ENCODE measurements around the gene DVL3. TPM values are rescaled to one million over a fixed set of nuclear protein-coding genes. Genes with fewer than 3 reads are reported as not detected.

Gene DVL3
- total and polyA plus RNA-seq, 10 of the 15 experiments (the other 5 are each of a cell fraction or from before 2014, with no cell fraction given): 2.2 to 39.7 (median 14.5) TPM

DNA sequence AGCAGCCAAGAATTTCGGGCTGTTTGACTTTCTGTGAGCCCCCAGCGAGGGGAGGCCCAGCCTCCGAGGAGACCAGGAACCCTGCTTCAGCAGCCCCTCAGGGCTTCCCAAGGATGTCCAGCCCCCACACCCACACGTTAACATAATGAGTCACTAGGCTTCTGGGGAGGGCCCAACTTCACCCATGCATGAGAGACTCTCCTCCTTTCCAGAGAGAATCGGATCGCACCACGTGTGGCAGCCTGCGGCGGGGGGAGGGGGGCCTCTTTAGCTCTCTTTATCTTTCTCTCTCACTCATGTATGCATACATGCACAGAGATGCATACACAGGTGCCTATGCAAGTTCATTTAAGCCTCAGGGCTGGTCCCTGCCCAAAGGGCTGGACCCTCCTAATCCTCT lies 16.4 kb downstream of the DVL3 start:
- Histone ChIP-seq H2AFZ (ENCODE audit: control insufficient read depth, low read depth, low read length) (no peak overlapping the region), H3K79me2 (ENCODE audit: control insufficient read depth, insufficient read depth, low read length) (peaks cover 19% of the 10 kb centered on the region), H3K4me2 (ENCODE audit: control insufficient read depth, insufficient read depth) (no peak overlapping the region), H3K4me1 (ENCODE audit: control insufficient read depth, insufficient read depth, low read length) (peaks cover 4% of the 10 kb centered on the region), H3K9ac (ENCODE audit: control insufficient read depth, insufficient read depth, low read length) (no peak overlapping the region), H3K27ac (ENCODE audit: control insufficient read depth, insufficient read depth) (no peak overlapping the region), H3K9me3 (replicated peaks; ENCODE audit: control insufficient read depth, insufficient read depth, low read length) (no peaks in the 10 kb centered on the region), H3K27me3 (replicated peaks in 1 of 2; ENCODE audit: control insufficient read depth in 2 of 2, insufficient read depth in 2 of 2, low read length in 1 of 2) (no peaks in the 10 kb centered on the region), H3K4me3 (no peak overlapping the region), H3K36me3 (ENCODE audit: control insufficient read depth in 2 of 2, insufficient read depth in 2 of 2, low read length in 1 of 2) (peaks cover 0 to 8% of the 10 kb centered on the region in 2 experiments; a peak in 2 of 4 replicates), H4K20me1 (ENCODE audit: control insufficient read depth, insufficient read depth) (no peaks in the 10 kb centered on the region)
- in situ Hi-C loops (cut with MboI) (no loop called here), intact Hi-C loops (cut with micrococcal nuclease; ENCODE audit: unreplicated experiment) (no loop called here)
- no TSS peak for BruUV-seq (replicated peaks)
- SMC1A ChIA-PET (ENCODE audit: uncharacterized antibody, unreplicated experiment): no interaction called here
- TF ChIP-seq RBBP5 (conservative IDR thresholded peaks at IDR 0.05) (no peak), PAX8 (IDR thresholded peaks at IDR 0.05) (no peak), CHD2 (IDR thresholded peaks at IDR 0.05; ENCODE audit: borderline replicate concordance, low read depth, low read length) (no peak), ESRRA (IDR thresholded peaks at IDR 0.05; ENCODE audit: low read length) (no peak)
- TF ChIP-seq, protein P1, sequence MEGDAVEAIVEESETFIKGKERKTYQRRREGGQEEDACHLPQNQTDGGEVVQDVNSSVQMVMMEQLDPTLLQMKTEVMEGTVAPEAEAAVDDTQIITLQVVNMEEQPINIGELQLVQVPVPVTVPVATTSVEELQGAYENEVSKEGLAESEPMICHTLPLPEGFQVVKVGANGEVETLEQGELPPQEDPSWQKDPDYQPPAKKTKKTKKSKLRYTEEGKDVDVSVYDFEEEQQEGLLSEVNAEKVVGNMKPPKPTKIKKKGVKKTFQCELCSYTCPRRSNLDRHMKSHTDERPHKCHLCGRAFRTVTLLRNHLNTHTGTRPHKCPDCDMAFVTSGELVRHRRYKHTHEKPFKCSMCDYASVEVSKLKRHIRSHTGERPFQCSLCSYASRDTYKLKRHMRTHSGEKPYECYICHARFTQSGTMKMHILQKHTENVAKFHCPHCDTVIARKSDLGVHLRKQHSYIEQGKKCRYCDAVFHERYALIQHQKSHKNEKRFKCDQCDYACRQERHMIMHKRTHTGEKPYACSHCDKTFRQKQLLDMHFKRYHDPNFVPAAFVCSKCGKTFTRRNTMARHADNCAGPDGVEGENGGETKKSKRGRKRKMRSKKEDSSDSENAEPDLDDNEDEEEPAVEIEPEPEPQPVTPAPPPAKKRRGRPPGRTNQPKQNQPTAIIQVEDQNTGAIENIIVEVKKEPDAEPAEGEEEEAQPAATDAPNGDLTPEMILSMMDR (IDR thresholded peaks at IDR 0.05 in 2 of 3, conservative IDR thresholded peaks at IDR 0.05 in 1 of 3; ENCODE audit: control insufficient read depth in 2 of 3, extremely low read depth in 1 of 3, insufficient read depth in 1 of 3, low read depth in 3 of 3, low read length in 3 of 3): no peak
- TF ChIP-seq, protein P2, sequence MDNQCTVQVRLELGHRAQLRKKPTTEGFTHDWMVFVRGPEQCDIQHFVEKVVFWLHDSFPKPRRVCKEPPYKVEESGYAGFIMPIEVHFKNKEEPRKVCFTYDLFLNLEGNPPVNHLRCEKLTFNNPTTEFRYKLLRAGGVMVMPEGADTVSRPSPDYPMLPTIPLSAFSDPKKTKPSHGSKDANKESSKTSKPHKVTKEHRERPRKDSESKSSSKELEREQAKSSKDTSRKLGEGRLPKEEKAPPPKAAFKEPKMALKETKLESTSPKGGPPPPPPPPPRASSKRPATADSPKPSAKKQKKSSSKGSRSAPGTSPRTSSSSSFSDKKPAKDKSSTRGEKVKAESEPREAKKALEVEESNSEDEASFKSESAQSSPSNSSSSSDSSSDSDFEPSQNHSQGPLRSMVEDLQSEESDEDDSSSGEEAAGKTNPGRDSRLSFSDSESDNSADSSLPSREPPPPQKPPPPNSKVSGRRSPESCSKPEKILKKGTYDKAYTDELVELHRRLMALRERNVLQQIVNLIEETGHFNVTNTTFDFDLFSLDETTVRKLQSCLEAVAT (IDR thresholded peaks at IDR 0.05): no peak
- POLR2A ChIA-PET: interaction anchor here (2.8 kb wide), 1 partner anchor 11 kb away, joined by 16 read pairs; no protein-coding TSS in a partner anchor
- RAD21 ChIA-PET (ENCODE audit: unreplicated experiment): interaction anchor here (0.7 kb wide), 1 partner anchor 27 kb away, joined by 3 read pairs; no protein-coding TSS in a partner anchor
- CTCF ChIA-PET: no interaction called here
- FAIRE-seq (no peak), DNase-seq (ENCODE audit: low read depth, low spot score) (no peak), ATAC-seq (no peak)
- 30% methylated on average over 9 of the region's 9 CpGs for WGBS (ENCODE audit: insufficient coverage, insufficient replicate concordance, low lambda C conversion rate, missing lambda C conversion rate)
